Omental fat pad (tissue), 4 donors: ENCODE data around the gene LENG9. TPM values are rescaled to one million over a fixed set of nuclear protein-coding genes. Genes with fewer than 3 reads are reported as not detected.

Experiments
- ATAC-seq: fragments of 150-250 bp; one replicate; pipeline ENCODE4 v1.9.1; 2016; ENCODE audit warnings: mild to moderate bottlenecking, moderate library complexity; ENCODE audit not compliant: low FRiP score
- DNase-seq: peaks from one replicate; pipeline ENCODE4 v3.0.0-alpha.2; 2019; ENCODE audit warnings: low spot score
- CTCF ChIP-seq, 3 donors: fragments of 450-650 bp; IDR thresholded peaks; one replicate each; pipeline ENCODE4 v1.5.1; 2016 to 2017; ENCODE audit warnings: antibody characterized with exemption in 3 of 3, mild to moderate bottlenecking in 3 of 3, moderate library complexity in 2 of 3
- total RNA-seq, 4 donors: library from RNA; depleted of rRNA; stranded (reverse); fragments of >200 nt; gene quantifications; one replicate each; pipeline ENCODE4 v1.1.0, GENCODE V29; 2016

LENG9 gene
- total RNA-seq, 4 donors from 2014 or later = 6.6 to 9.1 (median 7.8) TPM

- no peak for ATAC-seq
- no peak for DNase-seq
- no peak for TF ChIP-seq CTCF (IDR thresholded peaks at IDR 0.05)
Measured at GRCh38 chr19:54482889-54483288, 19.3 kb upstream of the LENG9 start.

GRCh38 chr19:54481326-54481930 is 17.9 kb upstream of the LENG9 start:
- no peak for DNase-seq
- no peak for TF ChIP-seq CTCF (IDR thresholded peaks at IDR 0.05)
- no peak for ATAC-seq

GRCh38 chr19:54480051-54480450 is 16.5 kb upstream of the LENG9 start:
- TF ChIP-seq CTCF (IDR thresholded peaks at IDR 0.05) = no peak
- DNase-seq = no peak
- ATAC-seq = no peak

GRCh38 chr19:54478677-54479266 is 15.2 kb upstream of the LENG9 start:
- ATAC-seq (no peak), DNase-seq (no peak)
- TF ChIP-seq CTCF (IDR thresholded peaks at IDR 0.05) = no peak

- no peak for TF ChIP-seq CTCF (IDR thresholded peaks at IDR 0.05)
- no peak for ATAC-seq
- no peak for DNase-seq
Measured at GRCh38 chr19:54477650-54478049, 14.1 kb upstream of the LENG9 start.

GRCh38 chr19:54475706-54476105 is 12.1 kb upstream of the LENG9 start:
- TF ChIP-seq CTCF (IDR thresholded peaks at IDR 0.05) = no peak
- DNase-seq = no peak
- ATAC-seq = no peak

GRCh38 chr19:54473892-54474372 is 10.4 kb upstream of the LENG9 start:
- no peak for TF ChIP-seq CTCF (IDR thresholded peaks at IDR 0.05)
- no peak for ATAC-seq
- DNase-seq = no peak
